Neutrophil (primary cell): ENCODE data around the gene TMCO5A.

Experiments used
- H3K27ac ChIP-seq: fragments of 200-600 bp; sonication (generic); 2 replicates; pipeline ENCODE4 v1.5.1; 2016; ENCODE audit warnings: mild to moderate bottlenecking, moderate library complexity
- H3K27me3 ChIP-seq: fragments of 200-600 bp; sonication (generic); 2 replicates; pipeline ENCODE4 v1.6.0; 2016; ENCODE audit warnings: mild to moderate bottlenecking
- H3K36me3 ChIP-seq: fragments of 200-600 bp; sonication (generic); 2 replicates; pipeline ENCODE4 v1.5.1; 2017
- H3K4me1 ChIP-seq, 2 experiments: fragments of 200-600 bp in 1 of 2; sonication (generic) in 1 of 2; 1 replicate in 1 of 2; 2 replicates in 1 of 2; pipeline versions ENCODE4 v1.5.1 to v1.6.1; 2013 to 2016; ENCODE audit warnings: low read depth in 1 of 2, low read length in 1 of 2, mild to moderate bottlenecking in 1 of 2, moderate library complexity in 1 of 2; ENCODE audit not compliant: control insufficient read depth in 1 of 2, insufficient read depth in 1 of 2
- H3K4me3 ChIP-seq, 2 experiments: fragments of 200-600 bp in 1 of 2; sonication (generic) in 1 of 2; 1 replicate in 1 of 2; 2 replicates in 1 of 2; pipeline ENCODE4 v1.5.1; 2013 to 2016; ENCODE audit warnings: low read depth in 1 of 2, low read length in 1 of 2, mild to moderate bottlenecking in 1 of 2, moderate library complexity in 1 of 2
- H3K9me3 ChIP-seq: fragments of 200-600 bp; sonication (generic); 2 replicates; pipeline ENCODE4 v1.5.1; 2016
- TF ChIP-seq, protein P1 (sequence below): fragments of 200-600 bp; sonication (generic); IDR thresholded peaks from 2 replicates; pipeline ENCODE4 v1.5.1; 2016; ENCODE audit warnings: antibody characterized with exemption

TMCO5A gene

DNA sequence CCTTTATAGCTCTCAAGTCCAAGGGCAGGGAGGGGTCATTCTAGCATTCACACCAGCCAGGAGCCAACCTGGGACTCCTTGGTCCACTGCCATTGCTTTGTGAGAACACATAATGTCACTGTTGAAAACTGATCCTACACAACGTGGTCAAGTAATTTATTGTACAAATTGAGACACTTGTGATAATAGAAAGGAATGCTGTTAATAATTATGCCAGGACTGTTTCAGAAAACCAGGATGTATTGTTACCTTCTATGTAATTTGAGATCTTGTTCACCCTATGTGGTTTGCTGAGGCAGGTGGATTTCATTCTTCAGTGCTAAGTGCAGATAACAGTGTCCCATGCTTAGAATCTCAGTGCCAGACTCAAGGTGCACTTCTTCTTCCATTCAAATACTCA lies 33.3 kb downstream of the TMCO5A start:
- TF ChIP-seq, protein P1, sequence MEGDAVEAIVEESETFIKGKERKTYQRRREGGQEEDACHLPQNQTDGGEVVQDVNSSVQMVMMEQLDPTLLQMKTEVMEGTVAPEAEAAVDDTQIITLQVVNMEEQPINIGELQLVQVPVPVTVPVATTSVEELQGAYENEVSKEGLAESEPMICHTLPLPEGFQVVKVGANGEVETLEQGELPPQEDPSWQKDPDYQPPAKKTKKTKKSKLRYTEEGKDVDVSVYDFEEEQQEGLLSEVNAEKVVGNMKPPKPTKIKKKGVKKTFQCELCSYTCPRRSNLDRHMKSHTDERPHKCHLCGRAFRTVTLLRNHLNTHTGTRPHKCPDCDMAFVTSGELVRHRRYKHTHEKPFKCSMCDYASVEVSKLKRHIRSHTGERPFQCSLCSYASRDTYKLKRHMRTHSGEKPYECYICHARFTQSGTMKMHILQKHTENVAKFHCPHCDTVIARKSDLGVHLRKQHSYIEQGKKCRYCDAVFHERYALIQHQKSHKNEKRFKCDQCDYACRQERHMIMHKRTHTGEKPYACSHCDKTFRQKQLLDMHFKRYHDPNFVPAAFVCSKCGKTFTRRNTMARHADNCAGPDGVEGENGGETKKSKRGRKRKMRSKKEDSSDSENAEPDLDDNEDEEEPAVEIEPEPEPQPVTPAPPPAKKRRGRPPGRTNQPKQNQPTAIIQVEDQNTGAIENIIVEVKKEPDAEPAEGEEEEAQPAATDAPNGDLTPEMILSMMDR: no peak
- Histone ChIP-seq H3K9me3 (no peaks in the 10 kb centered on the region), H3K27me3 (no peaks in the 10 kb centered on the region), H3K4me1 (no peaks in the 10 kb centered on the region), H3K27ac (no peak overlapping the region), H3K36me3 (no peaks in the 10 kb centered on the region), H3K4me3 (no peak overlapping the region)

DNA sequence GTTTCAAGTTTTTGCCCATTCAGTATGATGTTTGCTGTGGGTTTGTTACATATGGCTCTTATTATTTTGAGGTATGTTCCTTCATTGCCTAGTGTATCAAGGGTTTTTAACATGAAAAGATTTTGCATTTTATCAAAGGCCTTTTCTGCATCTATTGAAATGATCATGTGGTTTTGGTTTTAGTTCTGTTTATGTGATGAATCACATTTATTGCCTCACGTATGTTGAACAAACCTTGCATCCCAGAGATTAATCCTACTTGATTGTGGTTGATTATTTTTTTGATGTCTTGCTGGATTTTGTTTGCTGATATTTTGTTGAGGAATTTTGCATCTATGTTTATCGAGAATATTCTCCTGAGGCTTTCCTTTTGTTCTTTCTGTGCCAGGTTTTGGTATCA lies 39.4 kb downstream of the TMCO5A start:
- TF ChIP-seq, protein P1: no peak
- Histone ChIP-seq H3K36me3 (no peaks in the 10 kb centered on the region), H3K27me3 (no peaks in the 10 kb centered on the region), H3K4me1 (no peaks in the 10 kb centered on the region), H3K27ac (no peak overlapping the region), H3K9me3 (no peaks in the 10 kb centered on the region), H3K4me3 (no peak overlapping the region)

- TF ChIP-seq, protein P1: no peak
Observed at GRCh38 chr15:37978231-37978630, 43.8 kb downstream of the TMCO5A start.

GRCh38 chr15:37979671-37980409 lies 45.4 kb downstream of the TMCO5A start:
- Histone ChIP-seq H3K4me1 (no peaks in the 10 kb centered on the region), H3K36me3 (no peaks in the 10 kb centered on the region), H3K27ac (no peak overlapping the region), H3K9me3 (no peaks in the 10 kb centered on the region), H3K27me3 (no peaks in the 10 kb centered on the region), H3K4me3 (no peak overlapping the region)
- TF ChIP-seq, protein P1: no peak

More at GRCh38 chr15:37978231-37978630, 43.8 kb downstream of the TMCO5A start:
- no peaks in the 10 kb centered on the region for H3K9me3 ChIP-seq
- H3K27me3 ChIP-seq: no peaks in the 10 kb centered on the region
- H3K4me3 ChIP-seq: no peak overlapping the region
- H3K27ac ChIP-seq: no peak overlapping the region
- H3K36me3 ChIP-seq: no peaks in the 10 kb centered on the region
- no peaks in the 10 kb centered on the region for H3K4me1 ChIP-seq

- no peaks in the 10 kb centered on the region for H3K4me1 ChIP-seq
- H3K9me3 ChIP-seq: no peaks in the 10 kb centered on the region
- TF ChIP-seq, protein P1: no peak
- no peaks in the 10 kb centered on the region for H3K27me3 ChIP-seq
- H3K27ac ChIP-seq: no peak overlapping the region
- no peak overlapping the region for H3K4me3 ChIP-seq
- no peaks in the 10 kb centered on the region for H3K36me3 ChIP-seq
Observed at GRCh38 chr15:37981201-37981600, 46.8 kb downstream of the TMCO5A start.
